Measurements from ENCODE around the gene CACNA2D1. TPM values are rescaled to one million over a fixed set of nuclear protein-coding genes. Genes with fewer than 3 reads are reported as not detected.

The CACNA2D1 gene
- total RNA-seq, 4 donors from 2014 or later: 34.4 to 128 (median 67.9) TPM

GRCh38 chr7:82050792-82051191 lies 392.8 kb downstream of the CACNA2D1 start:
- intact Hi-C loops (cut with DNase I): no loop called here
- TF ChIP-seq CTCF (IDR thresholded peaks at IDR 0.05) (no peak), POLR2A (IDR thresholded peaks at IDR 0.05) (no peak)
- WGBS, 2 donors: 86 to 89% methylated on average over 4 of the region's 4 CpGs
- H3K4me3 ChIP-seq (replicated peaks in 1 of 3): no peak overlapping the region
- no peaks in the 10 kb centered on the region for H3K9me3 ChIP-seq
- no peaks in the 10 kb centered on the region for H3K4me1 ChIP-seq
- no peaks in the 10 kb centered on the region for H3K27me3 ChIP-seq
- DNase-seq: no peak
- H3K27ac ChIP-seq: no peak overlapping the region
- H3K36me3 ChIP-seq: no peaks in the 10 kb centered on the region

GRCh38 chr7:82049891-82050533 lies 393.6 kb downstream of the CACNA2D1 start:
- H3K4me3 ChIP-seq (replicated peaks in 1 of 3): no peak overlapping the region
- no peaks in the 10 kb centered on the region for H3K27me3 ChIP-seq
- WGBS, 2 donors: 87 to 95% methylated on average over 1 of the region's 1 CpG
- H3K27ac ChIP-seq: no peak overlapping the region
- DNase-seq: no peak
- H3K36me3 ChIP-seq: no peaks in the 10 kb centered on the region
- no peaks in the 10 kb centered on the region for H3K9me3 ChIP-seq
- intact Hi-C loops (cut with DNase I): loop anchor here (10.0 kb wide), 1 partner anchor 525 kb away; no protein-coding TSS in a partner anchor
- H3K4me1 ChIP-seq: no peaks in the 10 kb centered on the region
- TF ChIP-seq POLR2A (IDR thresholded peaks at IDR 0.05) (no peak), CTCF (IDR thresholded peaks at IDR 0.05) (no peak)

- Histone ChIP-seq H3K4me1 (no peaks in the 10 kb centered on the region), H3K4me3 (replicated peaks in 1 of 3) (no peak overlapping the region), H3K36me3 (no peaks in the 10 kb centered on the region), H3K9me3 (no peaks in the 10 kb centered on the region), H3K27me3 (no peaks in the 10 kb centered on the region), H3K27ac (no peak overlapping the region)
- intact Hi-C loops (cut with DNase I): loop anchor here (10.0 kb wide), 1 partner anchor 525 kb away; no protein-coding TSS in a partner anchor
- WGBS, 2 donors: 80 to 83% methylated on average over 5 of the region's 5 CpGs
- no peak for TF ChIP-seq POLR2A (IDR thresholded peaks at IDR 0.05)
- no peak for TF ChIP-seq CTCF (IDR thresholded peaks at IDR 0.05)
- DNase-seq: no peak
Measured at GRCh38 chr7:82049442-82049841, 394.1 kb downstream of the CACNA2D1 start.

GRCh38 chr7:82044497-82045080 lies 399.0 kb downstream of the CACNA2D1 start:
- WGBS, 2 donors: 11 to 17% methylated on average over 2 of the region's 2 CpGs
- no peaks in the 10 kb centered on the region for H3K4me1 ChIP-seq
- DNase-seq: peak; percentile 35 to 40
- H3K4me3 ChIP-seq (replicated peaks in 1 of 3): no peak overlapping the region
- H3K27ac ChIP-seq: no peak overlapping the region
- intact Hi-C loops (cut with DNase I): loop anchor here (10.0 kb wide), 1 partner anchor 530 kb away; no protein-coding TSS in a partner anchor
- no peaks in the 10 kb centered on the region for H3K9me3 ChIP-seq
- H3K27me3 ChIP-seq: no peaks in the 10 kb centered on the region
- TF ChIP-seq CTCF (IDR thresholded peaks at IDR 0.05) (peak in 5 of 6 experiments; percentile 47 to 76 (median 69)), POLR2A (IDR thresholded peaks at IDR 0.05) (no peak)
- no peaks in the 10 kb centered on the region for H3K36me3 ChIP-seq

- Histone ChIP-seq H3K27me3 (no peaks in the 10 kb centered on the region), H3K4me1 (no peaks in the 10 kb centered on the region), H3K36me3 (no peaks in the 10 kb centered on the region), H3K27ac (no peak overlapping the region), H3K4me3 (replicated peaks in 1 of 3) (no peak overlapping the region), H3K9me3 (no peaks in the 10 kb centered on the region)
- intact Hi-C loops (cut with DNase I): loop anchor here (10.0 kb wide), 1 partner anchor 535 kb away; no protein-coding TSS in a partner anchor
- WGBS, 2 donors: 81 to 89% methylated on average over 1 of the region's 1 CpG
- no peak for DNase-seq
- no peak for TF ChIP-seq CTCF (IDR thresholded peaks at IDR 0.05)
- no peak for TF ChIP-seq POLR2A (IDR thresholded peaks at IDR 0.05)
Measured at GRCh38 chr7:82039621-82040020, 404.0 kb downstream of the CACNA2D1 start.
